Measurements from ENCODE around the gene DOCK4.

GRCh38 chr7:112118581-112119566 is 87.3 kb downstream of the DOCK4 start:
- TF ChIP-seq CTCF (IDR thresholded peaks at IDR 0.05) (no peak), POLR2AphosphoS5 (IDR thresholded peaks at IDR 0.05) (no peak), POLR2A (IDR thresholded peaks at IDR 0.05) (no peak)
